DOHH2 (cell line): ENCODE measurements around the gene TDRD10.

Source experiments
- H3F3A ChIP-seq: fragments of 200-600 bp; sonication (generic), shearing (Covaris generic); 2 replicates; pipeline ENCODE4 v1.6.0; 2016; ENCODE audit warnings: antibody characterized with exemption, mild to moderate bottlenecking; ENCODE audit not compliant: control insufficient read depth, insufficient read depth
- H3K27ac ChIP-seq: fragments of 200-600 bp; sonication (generic); 2 replicates; pipeline ENCODE4 v1.5.1; 2014; ENCODE audit warnings: low read depth, mild to moderate bottlenecking, low read length, moderate library complexity
- H3K27me3 ChIP-seq: fragments of 200-600 bp; sonication (generic); 2 replicates; pipeline ENCODE4 v1.6.1; 2014; ENCODE audit warnings: mild to moderate bottlenecking, low read length, mixed read lengths; ENCODE audit not compliant: control insufficient read depth
- H3K36me3 ChIP-seq: fragments of 200-600 bp; sonication (generic); 2 replicates; pipeline ENCODE4 v1.6.1; 2014; ENCODE audit warnings: mild to moderate bottlenecking, low read length, moderate library complexity, mixed read lengths; ENCODE audit not compliant: control insufficient read depth
- H3K4me1 ChIP-seq: fragments of 200-600 bp; sonication (generic); 2 replicates; pipeline ENCODE4 v1.6.1; 2014; ENCODE audit warnings: mild to moderate bottlenecking, low read length, mixed read lengths; ENCODE audit not compliant: control insufficient read depth
- H3K4me2 ChIP-seq: fragments of 200-600 bp; sonication (generic); 2 replicates; pipeline ENCODE4 v1.6.0; 2014; ENCODE audit warnings: mild to moderate bottlenecking, low read length, moderate library complexity
- H3K4me3 ChIP-seq: fragments of 200-600 bp; sonication (generic); 2 replicates; pipeline ENCODE4 v1.5.1; 2014; ENCODE audit warnings: mild to moderate bottlenecking, low read length, mixed read lengths
- H3K79me2 ChIP-seq: fragments of 200-600 bp; sonication (generic); 2 replicates; pipeline ENCODE4 v1.6.1; 2014; ENCODE audit warnings: mild to moderate bottlenecking, low read length, mixed read lengths; ENCODE audit not compliant: control insufficient read depth
- H3K9me2 ChIP-seq: fragments of 200-600 bp; sonication (generic); replicated peaks from 2 replicates; pipeline ENCODE4 v1.6.1; 2014; ENCODE audit warnings: mild to moderate bottlenecking, low read length, mixed read lengths; ENCODE audit not compliant: control insufficient read depth
- H3K9me3 ChIP-seq: fragments of 200-600 bp; sonication (generic); 2 replicates; pipeline ENCODE4 v1.6.1; 2014; ENCODE audit warnings: antibody characterized with exemption, low read length, mixed read lengths; ENCODE audit not compliant: control insufficient read depth, insufficient read depth
- H4K20me1 ChIP-seq: fragments of 200-600 bp; sonication (generic); 2 replicates; pipeline ENCODE4 v1.6.0; 2014; ENCODE audit warnings: low read depth, mild to moderate bottlenecking, antibody characterized with exemption, low read length, moderate library complexity; ENCODE audit not compliant: control insufficient read depth, insufficient read depth
- EZH2phosphoT487 ChIP-seq: fragments of 200-600 bp; sonication (generic); IDR thresholded peaks from 2 replicates; pipeline ENCODE4 v1.6.1; 2017; ENCODE audit warnings: borderline replicate concordance, mild to moderate bottlenecking, antibody characterized with exemption, low read length, moderate library complexity, mixed read lengths
- TF ChIP-seq, protein P1 (sequence below): fragments of 200-600 bp; sonication (generic); IDR thresholded peaks from one replicate; pipeline ENCODE4 v1.5.1; 2014; ENCODE audit warnings: antibody characterized with exemption, mild to moderate bottlenecking, low read depth, low read length; ENCODE audit not compliant: poor library complexity, severe bottlenecking

The TDRD10 gene

DNA sequence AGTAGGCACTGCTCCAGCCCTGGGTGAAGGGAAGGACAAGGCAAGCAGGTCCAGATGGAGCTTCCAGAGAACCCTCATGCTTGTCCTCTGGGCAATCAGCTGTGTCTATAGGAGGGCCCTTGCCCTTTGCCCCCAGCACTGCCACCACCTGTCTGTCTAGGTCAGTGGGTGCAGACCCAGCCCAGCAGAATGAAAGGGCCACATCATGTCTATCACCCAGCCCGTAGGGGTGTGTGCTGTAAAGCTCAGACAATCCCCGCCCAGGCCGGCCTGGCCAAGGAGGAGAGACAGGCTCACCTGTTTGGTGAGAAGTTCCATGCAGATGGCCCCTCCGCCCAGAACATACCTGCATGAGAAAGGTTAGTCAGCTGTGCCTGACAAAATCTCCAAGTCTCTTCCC lies 49.5 kb downstream of the TDRD10 start:
- H3K4me1 ChIP-seq: peaks cover 5% of the 10 kb centered on the region

DNA sequence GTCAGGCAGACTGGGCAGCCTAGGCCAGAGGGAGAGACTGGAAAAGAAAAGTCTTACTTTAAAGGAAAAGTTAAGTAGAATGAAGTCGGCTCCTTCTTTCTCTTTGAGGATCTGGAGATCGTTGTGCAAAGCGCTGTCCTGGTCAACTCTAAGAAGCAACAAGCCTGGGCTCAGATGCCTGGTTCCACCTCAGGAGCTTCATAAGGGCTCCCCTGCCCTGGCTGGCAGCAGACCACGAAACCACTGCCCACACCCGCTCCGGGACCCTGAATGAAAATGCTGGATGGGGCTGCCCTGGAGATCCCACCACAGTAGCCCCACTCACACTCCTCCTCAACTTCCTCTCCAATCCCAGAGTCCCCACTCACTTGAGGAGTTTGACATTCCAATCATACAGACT lies 50.0 kb downstream of the TDRD10 start:
- Histone ChIP-seq H4K20me1 (peaks cover 17% of the 10 kb centered on the region; the same call in 1 of the 2 replicates), H3K79me2 (peaks cover 21% of the 10 kb centered on the region), H3K4me1 (peaks cover 11% of the 10 kb centered on the region), H3K4me3 (no peak overlapping the region), H3K27me3 (no peaks in the 10 kb centered on the region), H3F3A (peaks cover 14% of the 10 kb centered on the region; the same call in 1 of the 2 replicates), H3K4me2 (no peak overlapping the region), H3K27ac (no peak overlapping the region), H3K9me3 (no peaks in the 10 kb centered on the region), H3K36me3 (peaks cover 92% of the 10 kb centered on the region), H3K9me2 (no peaks in the 10 kb centered on the region)
- no peak for TF ChIP-seq EZH2phosphoT487
- TF ChIP-seq, protein P1, sequence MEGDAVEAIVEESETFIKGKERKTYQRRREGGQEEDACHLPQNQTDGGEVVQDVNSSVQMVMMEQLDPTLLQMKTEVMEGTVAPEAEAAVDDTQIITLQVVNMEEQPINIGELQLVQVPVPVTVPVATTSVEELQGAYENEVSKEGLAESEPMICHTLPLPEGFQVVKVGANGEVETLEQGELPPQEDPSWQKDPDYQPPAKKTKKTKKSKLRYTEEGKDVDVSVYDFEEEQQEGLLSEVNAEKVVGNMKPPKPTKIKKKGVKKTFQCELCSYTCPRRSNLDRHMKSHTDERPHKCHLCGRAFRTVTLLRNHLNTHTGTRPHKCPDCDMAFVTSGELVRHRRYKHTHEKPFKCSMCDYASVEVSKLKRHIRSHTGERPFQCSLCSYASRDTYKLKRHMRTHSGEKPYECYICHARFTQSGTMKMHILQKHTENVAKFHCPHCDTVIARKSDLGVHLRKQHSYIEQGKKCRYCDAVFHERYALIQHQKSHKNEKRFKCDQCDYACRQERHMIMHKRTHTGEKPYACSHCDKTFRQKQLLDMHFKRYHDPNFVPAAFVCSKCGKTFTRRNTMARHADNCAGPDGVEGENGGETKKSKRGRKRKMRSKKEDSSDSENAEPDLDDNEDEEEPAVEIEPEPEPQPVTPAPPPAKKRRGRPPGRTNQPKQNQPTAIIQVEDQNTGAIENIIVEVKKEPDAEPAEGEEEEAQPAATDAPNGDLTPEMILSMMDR: no peak

More for the DNA sequence above, 49.5 kb downstream of the TDRD10 start:
- peaks cover 17% of the 10 kb centered on the region; the same call in 1 of the 2 replicates for H3F3A ChIP-seq
- no peaks in the 10 kb centered on the region for H3K9me3 ChIP-seq
- H3K36me3 ChIP-seq: peaks cover 86% of the 10 kb centered on the region
- no peak overlapping the region for H3K4me2 ChIP-seq
- H3K79me2 ChIP-seq: peaks cover 15% of the 10 kb centered on the region
- H3K27ac ChIP-seq: no peak overlapping the region
- H3K9me2 ChIP-seq: no peaks in the 10 kb centered on the region
- no peaks in the 10 kb centered on the region for H3K27me3 ChIP-seq
- H4K20me1 ChIP-seq: peaks cover 11% of the 10 kb centered on the region; the same call in 1 of the 2 replicates
- H3K4me3 ChIP-seq: no peak overlapping the region
- TF ChIP-seq, protein P1: no peak
- no peak for TF ChIP-seq EZH2phosphoT487

DNA sequence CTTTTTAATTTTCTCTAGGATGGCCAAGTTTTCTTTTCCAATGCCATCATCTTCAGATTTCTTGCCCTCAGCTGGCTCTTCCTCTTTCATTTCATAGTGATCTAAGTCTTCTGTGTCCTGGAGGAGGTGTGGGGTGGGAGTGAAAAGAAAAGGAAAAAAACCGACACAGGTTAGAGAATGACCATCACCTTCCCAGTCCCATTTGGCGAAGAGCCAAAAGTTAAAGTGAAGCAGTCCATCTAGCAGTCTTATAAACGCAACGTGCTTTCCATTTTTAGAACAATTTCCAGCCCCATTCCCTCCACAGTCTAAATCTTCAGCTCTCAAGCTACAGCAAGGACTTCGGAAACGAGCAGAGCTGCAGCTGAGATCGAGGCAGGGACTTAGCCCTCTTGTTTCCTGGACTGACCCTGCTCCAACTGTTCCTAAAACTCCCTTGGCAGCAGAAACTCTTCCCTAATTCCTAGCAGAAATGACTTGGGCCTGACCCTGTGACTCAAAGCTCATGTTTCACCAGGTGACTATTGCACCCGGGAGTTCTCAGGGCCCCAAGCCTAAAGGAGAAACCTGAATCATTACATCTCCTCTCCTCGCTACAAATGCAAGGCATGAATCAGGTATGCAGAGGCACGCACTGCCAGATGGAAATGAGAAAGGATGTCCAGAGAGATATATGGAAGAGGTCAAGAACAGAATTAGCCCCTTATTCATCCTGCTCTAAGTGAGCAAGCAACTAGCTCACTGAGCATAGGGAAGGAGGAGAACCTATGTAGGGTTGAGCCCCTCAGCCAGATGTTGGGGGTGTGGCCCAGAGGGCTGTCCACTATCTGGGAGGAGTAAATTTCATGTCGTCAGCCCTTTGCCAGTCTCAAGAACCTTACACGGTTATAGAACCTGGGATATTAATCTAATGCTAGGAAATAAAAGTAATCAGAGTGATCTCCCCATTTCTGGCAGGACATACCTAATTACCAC lies 51.3 kb downstream of the TDRD10 start:
- Histone ChIP-seq H3F3A (peaks cover 5% of the 10 kb centered on the region; the same call in 1 of the 2 replicates), H3K9me3 (no peaks in the 10 kb centered on the region), H3K36me3 (peaks cover 93% of the 10 kb centered on the region), H3K4me3 (no peak overlapping the region), H3K9me2 (no peaks in the 10 kb centered on the region), H3K27me3 (no peaks in the 10 kb centered on the region), H3K4me2 (no peak overlapping the region), H3K79me2 (peaks cover 33% of the 10 kb centered on the region), H3K27ac (no peak overlapping the region), H3K4me1 (peaks cover 16% of the 10 kb centered on the region), H4K20me1 (peaks cover 18% of the 10 kb centered on the region; the same call in 1 of the 2 replicates)
- TF ChIP-seq, protein P1: no peak
- TF ChIP-seq EZH2phosphoT487: no peak
